ENCODE data around the gene TAX1BP3. TPM values are rescaled to one million over a fixed set of nuclear protein-coding genes. Genes with fewer than 3 reads are reported as not detected.

Gene TAX1BP3
- total and polyA plus RNA-seq, 5 experiments from 2014 or later, result 12.0 to 28.1 (median 26.6) TPM

DNA sequence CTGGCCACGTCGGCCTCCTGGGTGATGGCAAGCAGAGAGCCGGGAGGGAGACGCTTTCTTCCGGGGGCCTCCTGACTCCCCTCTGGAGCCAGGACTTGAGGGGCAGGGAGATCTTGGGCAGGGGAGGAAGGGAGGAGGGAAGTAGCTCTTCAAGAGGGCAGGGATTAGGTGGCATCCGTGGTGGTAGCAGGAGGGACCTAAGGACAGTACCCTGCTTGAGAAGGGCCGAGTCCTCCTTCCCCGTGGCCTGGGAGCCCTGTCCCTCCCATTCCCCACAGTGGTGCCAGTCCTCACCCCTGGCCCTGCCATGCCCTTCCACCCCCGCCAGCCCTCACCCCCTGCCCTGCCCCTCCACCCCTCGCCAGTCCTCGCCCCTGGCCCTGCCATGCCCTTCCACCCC is 12.6 kb downstream of the TAX1BP3 start:
- H3K27me3 Mint-ChIP-seq, result no peaks in the 10 kb centered on the region
- H3K36me3 Mint-ChIP-seq, result peaks cover 0 to 3% (median 0%) of the 10 kb centered on the region in 3 donors
- no peak overlapping the region for H3K27ac Mint-ChIP-seq
- ATAC-seq (no peak), DNase-seq (no peak)
- H3K4me3 Mint-ChIP-seq, result no peak overlapping the region
- H3K4me1 Mint-ChIP-seq, result no peaks in the 10 kb centered on the region
- POLR2A ChIA-PET, result no interaction called here
- no peaks in the 10 kb centered on the region for H3K9me3 Mint-ChIP-seq

DNA sequence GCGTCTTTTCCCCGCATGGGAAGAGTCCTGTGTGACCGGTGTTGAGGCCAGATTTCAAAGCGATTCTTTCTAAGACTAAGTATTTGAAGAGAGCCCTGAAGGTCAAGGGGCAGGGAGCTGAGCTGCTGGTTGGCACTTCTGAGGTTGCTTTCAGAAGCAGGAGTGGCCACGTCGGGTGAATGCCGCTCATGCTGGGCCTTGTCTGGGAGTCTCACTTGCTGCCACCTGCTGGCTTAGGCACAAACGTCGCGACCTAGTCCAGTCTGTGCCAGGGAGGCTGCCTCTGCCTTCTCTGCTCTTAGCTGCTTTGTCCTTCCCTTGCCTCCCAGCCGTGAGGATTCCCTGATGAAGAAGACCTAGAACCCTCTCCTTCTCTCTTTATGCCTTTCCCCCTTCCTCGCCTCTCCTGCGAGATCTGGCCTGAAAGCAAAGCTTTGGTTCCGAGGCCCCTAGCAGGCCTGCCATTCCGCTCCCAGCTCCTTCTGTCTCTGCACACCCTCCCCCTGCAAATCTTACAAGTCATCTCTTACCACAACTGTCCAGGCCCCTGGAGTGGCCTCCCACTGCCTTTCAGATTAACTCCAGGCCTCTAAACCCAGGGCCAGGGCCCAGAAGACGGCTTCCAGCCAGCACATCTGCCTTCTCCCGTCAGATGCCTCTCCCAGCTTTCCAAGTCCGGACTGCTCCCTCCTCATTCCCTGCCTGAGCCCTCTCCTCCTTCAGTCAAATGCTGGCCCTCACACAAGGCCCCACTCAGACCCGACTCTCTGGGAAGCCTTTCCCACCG is 20.4 kb downstream of the TAX1BP3 start:
- Mint-ChIP-seq H3K9me3 (no peaks in the 10 kb centered on the region), H3K4me3 (no peak overlapping the region), H3K36me3 (peaks cover 0 to 11% (median 5%) of the 10 kb centered on the region in 3 donors), H3K4me1 (peaks cover 0 to 8% (median 1%) of the 10 kb centered on the region in 4 donors), H3K27ac (peak overlapping the region in 1 of 10 donors; percentile 48), H3K27me3 (no peaks in the 10 kb centered on the region)
- DNase-seq (peak in 3 of 10 donors; percentile 11 to 17 (median 12)), ATAC-seq (peak in 1 of 2 donors; percentile 48)
- POLR2A ChIA-PET, result interaction anchor here (0.6 to 0.9 kb wide), 2 partner anchors 12 to 63 kb away, joined by 3 read pairs; partner anchors contain the start of genes CTNS and SHPK

DNA sequence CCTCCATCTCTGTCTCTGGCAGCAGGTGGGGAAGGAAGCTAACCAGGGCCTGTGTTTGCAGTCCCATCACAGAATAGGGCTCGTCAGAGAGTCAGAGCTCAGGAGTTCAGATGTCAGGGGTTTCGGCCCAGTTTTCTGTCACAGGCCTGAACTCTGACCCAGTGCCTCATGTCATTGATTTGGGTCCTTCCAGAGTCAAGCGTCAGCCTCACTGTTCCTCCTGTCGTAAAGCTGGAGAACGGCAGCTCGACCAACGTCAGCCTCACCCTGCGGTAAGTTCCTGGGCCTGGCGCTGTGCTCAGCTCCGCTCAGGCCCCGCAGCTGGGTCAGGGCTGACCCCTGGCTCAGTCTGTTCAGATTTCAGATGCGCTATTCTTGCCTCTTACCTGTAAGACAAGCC is 21.1 kb downstream of the TAX1BP3 start:
- Mint-ChIP-seq H3K27ac (no peak overlapping the region), H3K4me1 (peaks cover 0 to 8% (median 1%) of the 10 kb centered on the region in 4 donors), H3K27me3 (no peaks in the 10 kb centered on the region), H3K36me3 (peaks cover 0 to 11% (median 5%) of the 10 kb centered on the region in 3 donors), H3K4me3 (no peak overlapping the region), H3K9me3 (no peaks in the 10 kb centered on the region)
- no peak for DNase-seq
- ATAC-seq, result no peak
- POLR2A ChIA-PET, result no interaction called here

DNA sequence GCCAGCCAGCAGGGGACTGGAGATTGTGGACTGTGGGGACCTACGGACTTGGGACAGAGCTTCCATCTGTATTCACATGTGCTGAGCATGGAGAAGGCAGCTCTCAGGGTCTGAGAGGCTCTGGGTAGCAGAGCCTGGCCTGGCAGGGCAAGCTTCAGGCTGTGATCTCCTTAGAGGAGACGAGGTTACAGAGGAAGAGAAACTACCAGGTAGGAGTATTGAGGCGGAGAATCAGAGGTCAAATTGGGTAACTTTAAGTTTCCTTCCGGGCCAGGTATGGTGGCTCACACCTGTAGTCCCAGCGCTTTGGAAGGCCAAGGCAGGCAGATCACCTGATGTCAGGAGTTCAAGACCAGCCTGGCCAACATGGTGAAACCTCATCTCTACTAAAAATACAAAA is 23.1 kb downstream of the TAX1BP3 start:
- DNase-seq (no peak), ATAC-seq (no peak)
- H3K27ac Mint-ChIP-seq, result no peak overlapping the region
- H3K4me1 Mint-ChIP-seq, result peaks cover 0 to 8% (median 1%) of the 10 kb centered on the region in 4 donors
- H3K9me3 Mint-ChIP-seq, result no peaks in the 10 kb centered on the region
- no peak overlapping the region for H3K4me3 Mint-ChIP-seq
- peaks cover 0 to 8% (median 5%) of the 10 kb centered on the region in 3 donors for H3K36me3 Mint-ChIP-seq
- H3K27me3 Mint-ChIP-seq, result no peaks in the 10 kb centered on the region
- POLR2A ChIA-PET, result no interaction called here

DNA sequence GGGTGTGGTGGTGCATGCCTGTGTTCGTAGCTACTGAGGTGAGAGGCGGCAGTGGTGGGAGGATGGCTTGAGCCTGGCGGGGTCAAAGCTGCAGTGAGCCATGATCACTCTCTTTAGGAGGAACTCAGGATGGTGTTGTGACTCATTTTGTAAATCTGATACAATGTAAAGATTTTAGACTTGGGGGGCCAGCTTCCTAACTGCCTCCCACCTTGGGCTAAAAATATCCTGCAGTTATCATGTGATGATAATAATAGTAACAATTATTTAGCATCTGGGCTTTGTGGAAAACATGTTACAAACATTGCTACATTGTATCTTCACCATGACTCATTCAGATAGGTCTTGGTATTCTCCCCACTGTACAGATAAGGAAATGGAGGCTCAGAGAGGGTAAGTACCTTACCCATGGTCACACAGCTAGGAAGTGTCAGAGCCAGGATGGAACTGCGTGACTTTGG is 24.5 kb downstream of the TAX1BP3 start:
- Mint-ChIP-seq H3K27ac (no peak overlapping the region), H3K9me3 (no peaks in the 10 kb centered on the region), H3K27me3 (no peaks in the 10 kb centered on the region), H3K4me1 (peaks cover 0 to 14% (median 4%) of the 10 kb centered on the region in 4 donors), H3K4me3 (no peak overlapping the region), H3K36me3 (peaks cover 0 to 8% (median 2%) of the 10 kb centered on the region in 3 donors)
- DNase-seq (no peak), ATAC-seq (no peak)
- POLR2A ChIA-PET, result no interaction called here

DNA sequence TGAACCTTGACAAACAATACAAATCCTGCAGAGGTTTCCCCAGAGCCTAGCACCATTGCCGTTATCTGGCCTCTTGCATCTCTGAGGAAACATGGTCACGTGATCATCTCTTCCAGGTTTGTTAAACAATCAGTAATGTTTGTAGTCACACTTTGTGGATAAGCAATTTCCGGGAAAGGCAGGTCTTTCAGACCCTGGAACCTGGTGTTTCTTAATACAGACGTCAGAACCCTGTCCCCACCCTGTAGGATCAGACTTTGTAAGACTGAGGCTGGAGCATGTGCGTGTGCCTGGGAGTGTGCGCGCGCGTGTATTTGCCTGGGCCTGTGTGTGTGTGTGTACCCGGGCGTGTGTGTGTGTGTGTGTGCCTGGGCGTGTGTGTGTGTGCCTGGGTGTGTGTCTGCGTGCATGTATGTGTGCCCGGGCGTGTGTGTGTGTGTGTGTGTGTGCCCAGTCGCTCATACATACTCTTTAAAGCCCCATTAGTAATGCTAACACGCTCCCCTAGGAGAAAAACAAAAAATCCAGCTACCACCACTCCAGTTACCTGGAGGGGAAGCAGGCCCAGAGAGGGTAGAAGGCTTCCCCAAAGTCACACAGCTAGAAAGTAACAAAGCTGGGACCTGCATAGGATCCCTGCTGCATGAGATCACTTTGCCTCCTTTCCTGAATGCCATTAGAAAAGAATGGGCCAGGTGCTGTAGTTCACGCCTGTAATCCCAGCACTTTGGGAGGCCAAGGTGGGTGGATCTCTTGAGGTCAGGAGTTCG is 26.5 kb downstream of the TAX1BP3 start:
- DNase-seq (no peak), ATAC-seq (no peak)
- Mint-ChIP-seq H3K27ac (no peak overlapping the region), H3K4me1 (peaks cover 9 to 30% (median 14%) of the 10 kb centered on the region in 4 donors), H3K9me3 (no peaks in the 10 kb centered on the region), H3K27me3 (no peaks in the 10 kb centered on the region), H3K36me3 (peaks cover 0 to 2% (median 0%) of the 10 kb centered on the region in 3 donors), H3K4me3 (no peak overlapping the region)
- POLR2A ChIA-PET, result no interaction called here

DNA sequence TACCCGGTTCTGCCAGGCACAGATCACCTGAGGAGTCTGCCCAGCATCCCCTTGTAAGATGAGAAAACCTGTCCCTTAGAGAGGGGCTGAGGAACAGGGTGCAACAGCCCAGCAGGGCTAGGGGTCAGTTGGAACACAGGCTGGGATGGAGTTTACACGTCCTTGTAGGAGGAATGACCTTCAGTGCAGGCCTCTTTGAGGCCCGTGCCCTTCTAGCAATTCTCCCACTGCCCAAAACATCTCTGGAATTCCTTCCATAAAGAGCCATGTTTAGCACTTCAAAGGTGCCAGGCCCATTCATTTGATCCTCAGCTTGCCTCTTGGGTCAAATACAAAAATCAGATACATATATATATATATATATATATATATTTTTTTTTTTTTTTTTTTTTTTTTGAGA is 27.4 kb downstream of the TAX1BP3 start:
- POLR2A ChIA-PET, result no interaction called here
- H3K27me3 Mint-ChIP-seq, result no peaks in the 10 kb centered on the region
- H3K27ac Mint-ChIP-seq, result no peak overlapping the region
- DNase-seq, result no peak
- no peaks in the 10 kb centered on the region for H3K9me3 Mint-ChIP-seq
- H3K36me3 Mint-ChIP-seq, result peaks cover 0 to 2% (median 0%) of the 10 kb centered on the region in 3 donors
- H3K4me1 Mint-ChIP-seq, result peaks cover 9 to 29% (median 15%) of the 10 kb centered on the region in 4 donors
- no peak for ATAC-seq
- no peak overlapping the region for H3K4me3 Mint-ChIP-seq

DNA sequence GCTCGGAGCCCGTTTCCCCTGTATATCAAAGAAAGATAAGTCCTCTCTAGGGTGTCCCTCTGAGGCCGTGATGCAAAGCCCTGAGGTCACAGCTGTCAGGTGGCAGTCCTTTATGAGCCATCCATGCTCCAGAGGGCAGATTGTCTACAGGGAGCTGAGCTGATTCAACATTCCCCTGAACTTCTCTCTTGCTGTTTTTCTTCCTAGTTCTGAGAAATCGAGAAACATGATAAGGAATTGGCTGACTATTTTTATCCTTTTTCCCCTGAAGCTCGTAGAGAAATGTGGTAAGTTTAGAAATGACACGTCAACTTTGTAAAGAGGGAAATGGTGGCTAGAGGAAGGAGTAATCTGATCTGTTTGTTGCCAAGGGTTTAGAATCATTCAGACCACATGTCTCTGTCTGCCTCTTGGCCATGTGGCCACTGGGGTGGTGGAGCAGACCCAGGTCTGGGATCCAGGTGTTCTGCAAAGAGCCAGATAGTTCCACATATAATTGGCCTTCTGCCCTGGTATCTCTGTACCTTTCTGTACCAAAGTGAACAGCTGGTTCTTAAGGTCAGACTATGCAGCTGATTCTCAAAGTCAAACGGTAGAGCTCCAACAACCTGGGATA is 28.3 kb downstream of the TAX1BP3 start:
- DNase-seq, result no peak
- no peaks in the 10 kb centered on the region for H3K9me3 Mint-ChIP-seq
- no peak for ATAC-seq
- H3K4me1 Mint-ChIP-seq, result peaks cover 9 to 26% (median 21%) of the 10 kb centered on the region in 4 donors
- peaks cover 0 to 2% (median 0%) of the 10 kb centered on the region in 3 donors for H3K36me3 Mint-ChIP-seq
- POLR2A ChIA-PET, result interaction anchor here (0.6 kb wide), 1 partner anchor 79 kb away, joined by 6 read pairs; no protein-coding TSS in a partner anchor
- peak overlapping the region in 1 of 10 donors; percentile 65 for H3K4me3 Mint-ChIP-seq
- no peaks in the 10 kb centered on the region for H3K27me3 Mint-ChIP-seq
- H3K27ac Mint-ChIP-seq, result peak overlapping the region in 3 of 10 donors; percentile 15 to 37 (median 27)

DNA sequence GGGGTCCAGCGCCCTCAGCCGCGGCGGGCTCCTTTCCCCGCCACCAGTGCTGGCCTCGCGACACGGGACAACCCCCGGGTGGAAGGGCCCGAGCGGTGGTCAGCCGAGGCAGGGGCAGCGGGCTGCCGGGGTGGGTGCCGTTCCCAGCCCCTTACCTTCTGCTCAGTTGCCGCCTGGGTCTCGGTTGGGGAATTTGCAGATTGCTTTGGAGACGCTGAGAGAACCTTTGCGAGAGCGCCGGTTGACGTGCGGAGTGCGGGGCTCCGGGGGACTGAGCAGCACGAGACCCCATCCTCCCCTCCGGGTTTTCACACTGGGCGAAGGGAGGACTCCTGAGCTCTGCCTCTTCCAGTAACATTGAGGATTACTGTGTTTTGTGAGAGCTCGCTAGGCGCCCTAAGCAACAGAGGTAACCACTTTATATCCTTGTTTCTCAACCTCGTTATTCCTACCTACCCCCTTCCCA is 31.4 kb downstream of the TAX1BP3 start:
- Mint-ChIP-seq H3K4me1 (peaks cover 14 to 41% (median 29%) of the 10 kb centered on the region in 4 donors), H3K27ac (peak overlapping the region; percentile 55 to 97 (median 79))

DNA sequence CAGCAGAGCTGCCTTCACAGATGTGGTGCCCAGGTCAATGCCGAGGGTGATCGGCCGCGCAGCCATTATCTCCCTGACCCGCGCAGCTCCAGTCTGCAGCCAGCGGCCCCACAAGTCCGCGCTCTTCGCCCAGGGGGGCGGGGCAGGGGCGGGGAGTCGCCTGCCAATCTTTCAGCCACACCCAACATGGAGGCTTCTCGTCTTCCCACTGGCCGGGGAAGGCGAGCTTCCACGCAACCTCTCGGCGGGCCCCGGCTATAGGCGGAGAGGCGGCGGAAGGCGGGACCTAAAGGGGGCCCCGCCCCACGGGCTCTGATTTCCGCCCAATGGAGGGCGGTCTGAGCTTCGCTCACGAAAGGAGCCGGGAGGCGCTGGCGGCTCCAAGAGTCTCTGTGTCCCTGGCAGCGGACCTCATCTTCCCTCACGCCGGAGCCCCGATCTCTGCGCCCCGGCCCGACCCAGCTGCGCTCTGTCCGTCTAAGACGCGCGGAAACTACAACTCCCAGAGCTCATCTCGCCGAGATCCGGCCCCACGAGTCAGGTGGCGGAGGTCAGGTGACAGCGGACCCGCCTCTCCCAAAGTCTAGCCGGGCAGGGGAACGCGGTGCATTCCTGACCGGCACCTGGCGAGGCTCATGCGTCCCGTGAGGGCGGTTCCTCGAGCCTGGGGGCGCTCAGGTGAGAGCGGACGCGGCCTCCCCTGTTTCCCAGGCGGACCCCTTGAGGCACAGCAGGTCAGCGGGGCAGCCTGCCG is 32.0 kb downstream of the TAX1BP3 start, which contains the start of the genes CTNS and SHPK:
TSS of gene CTNS (plus strand) at position 607 of the 754 bp plus-strand sequence. CDS start 3,447 bp downstream, outside the sequence.
TSS of gene SHPK (minus strand) at position 97 of the 754 bp plus-strand sequence. CDS start at position 66, 31 bp downstream.
- Mint-ChIP-seq H3K27ac (peak within 1 kb of the TSS; percentile 96 to 100 (median 99)), H3K9me3 (no peaks in the 10 kb centered on the region), H3K4me1 (peaks cover 14 to 41% (median 29%) of the 10 kb centered on the region in 4 donors), H3K4me3 (peak within 1 kb of the TSS; percentile 94 to 100 (median 98)), H3K27me3 (no peaks in the 10 kb centered on the region), H3K36me3 (peaks cover 0 to 3% (median 0%) of the 10 kb centered on the region in 3 donors)
- DNase-seq (peak; percentile 90 to 96 (median 93)), ATAC-seq (peak; percentile 96 to 98)
- POLR2A ChIA-PET, result interaction anchor here (0.5 to 1.9 kb wide), 13 partner anchors 9 to 1850 kb away, joined by 3 to 13 read pairs (median 4); partner anchors contain the start of genes DERL2, EMC6, HASPIN and MIS12

More for the DNA sequence above, 31.4 kb downstream of the TAX1BP3 start:
- H3K36me3 Mint-ChIP-seq, result peaks cover 0 to 3% (median 0%) of the 10 kb centered on the region in 3 donors
- no peaks in the 10 kb centered on the region for H3K27me3 Mint-ChIP-seq
- POLR2A ChIA-PET, result interaction anchor here (0.5 to 1.9 kb wide), 8 partner anchors 10 to 1849 kb away, joined by 3 to 7 read pairs (median 4); partner anchors contain the start of genes DERL2, EMC6, HASPIN and MIS12
- no peaks in the 10 kb centered on the region for H3K9me3 Mint-ChIP-seq
- H3K4me3 Mint-ChIP-seq, result peak overlapping the region; percentile 82 to 99 (median 96)
- peak in 1 of 10 donors; percentile 11 for DNase-seq
- ATAC-seq, result peak in 1 of 2 donors; percentile 2

DNA sequence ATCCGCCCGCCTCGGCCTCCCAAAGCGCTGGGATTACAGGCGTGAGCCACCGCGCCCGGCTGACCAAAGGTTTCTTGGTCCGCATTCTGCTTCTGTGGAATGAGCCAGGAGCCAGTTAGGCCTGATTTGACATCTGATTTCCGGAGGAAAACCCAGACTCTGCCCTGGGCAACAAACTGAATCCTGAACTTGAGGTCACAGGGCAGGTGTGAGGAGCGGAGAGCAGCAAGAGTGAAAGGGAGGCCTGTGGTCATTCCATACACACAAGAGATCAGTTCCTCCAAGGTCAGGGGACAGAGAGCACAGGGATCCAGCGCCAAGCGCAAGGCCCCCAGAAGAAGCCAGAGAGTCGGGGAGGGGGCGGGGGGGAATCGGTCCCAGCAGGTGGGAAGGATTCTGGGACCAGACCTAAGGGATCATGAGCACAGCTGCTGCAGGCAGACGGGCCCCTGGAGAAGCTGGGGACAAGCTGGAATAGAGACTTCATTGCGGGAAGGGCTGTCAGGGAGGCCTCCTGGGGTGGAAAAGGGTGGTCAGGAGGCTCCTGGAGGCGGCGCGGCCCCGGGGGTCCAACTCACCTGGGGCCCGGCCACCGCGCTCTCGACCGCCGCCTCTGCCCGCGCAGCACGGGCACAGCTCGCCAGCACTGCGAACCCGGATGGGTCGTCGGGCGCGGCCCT is 32.8 kb downstream of the TAX1BP3 start:
- Mint-ChIP-seq H3K36me3 (peaks cover 0 to 3% (median 0%) of the 10 kb centered on the region in 3 donors), H3K4me1 (peaks cover 17 to 41% (median 29%) of the 10 kb centered on the region in 4 donors), H3K27ac (peak overlapping the region in 9 of 10 donors; percentile 14 to 96 (median 75)), H3K27me3 (no peaks in the 10 kb centered on the region), H3K9me3 (no peaks in the 10 kb centered on the region), H3K4me3 (peak overlapping the region; percentile 84 to 100 (median 98))
- DNase-seq (peak in 1 of 10 donors; percentile 4), ATAC-seq (peak; percentile 15 to 39)
- POLR2A ChIA-PET, result interaction anchor here (0.6 to 1.9 kb wide), 8 partner anchors 12 to 1850 kb away, joined by 3 to 7 read pairs (median 4); partner anchors contain the start of genes DERL2, EMC6, HASPIN and MIS12

Measured in naive thymus-derived CD8-positive, alpha-beta T cell (primary cell).